Germinal center (tissue), 1 donor: Measurements from ENCODE around the gene PTPRD.
A peak's percentile ranks its signal among the peaks of the same experiment; 100 is the strongest.

Source experiments
- DNase-seq: peaks from one replicate; pipeline ENCODE4 v3.0.0; 2012; ENCODE audit warnings: mixed read lengths, low spot score

PTPRD gene

DNA sequence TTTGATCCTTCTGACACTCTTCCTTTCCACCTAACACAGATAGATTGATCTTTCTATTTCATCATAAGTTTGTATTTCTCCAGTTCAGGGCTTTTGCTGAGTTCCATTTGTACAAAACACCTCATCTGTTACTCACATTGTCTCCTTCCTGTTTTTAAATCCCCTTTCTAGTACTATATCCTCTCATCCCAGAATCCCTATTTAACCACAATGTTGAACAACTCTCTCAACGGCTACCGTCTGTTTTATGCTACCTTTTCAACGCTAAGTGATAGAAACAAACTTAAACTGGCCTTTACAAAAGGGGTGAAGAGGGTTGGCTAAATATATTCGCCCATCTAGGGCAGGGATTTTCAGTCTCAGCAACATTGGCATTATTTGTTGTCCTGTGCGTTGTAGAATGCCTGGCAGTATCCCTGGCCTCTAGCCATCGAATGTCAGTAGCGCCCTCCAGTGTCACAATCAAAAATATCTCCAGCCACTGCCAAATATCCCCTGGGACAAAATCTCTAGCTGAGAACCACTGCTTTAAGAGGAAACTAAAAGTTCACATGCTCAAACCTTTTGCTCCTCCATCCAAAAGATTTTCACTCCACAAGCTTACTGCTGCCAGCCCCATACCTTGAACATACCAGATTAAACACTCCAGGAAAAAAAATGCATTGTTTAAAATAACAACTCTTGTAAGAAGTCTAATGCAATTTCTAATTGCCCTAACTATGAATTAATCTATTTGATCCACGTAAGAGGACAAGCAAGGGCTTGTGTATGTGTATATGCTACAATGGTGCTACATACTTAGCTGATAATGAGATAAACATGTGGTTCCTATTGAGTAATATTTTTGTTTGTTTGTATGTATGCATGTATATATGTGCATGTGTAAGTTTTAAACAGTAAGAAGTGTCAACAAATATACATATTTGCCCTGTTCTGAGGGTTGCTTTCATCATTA, 344.0 kb downstream of the PTPRD start:
- peak; percentile 26 for DNase-seq

DNA sequence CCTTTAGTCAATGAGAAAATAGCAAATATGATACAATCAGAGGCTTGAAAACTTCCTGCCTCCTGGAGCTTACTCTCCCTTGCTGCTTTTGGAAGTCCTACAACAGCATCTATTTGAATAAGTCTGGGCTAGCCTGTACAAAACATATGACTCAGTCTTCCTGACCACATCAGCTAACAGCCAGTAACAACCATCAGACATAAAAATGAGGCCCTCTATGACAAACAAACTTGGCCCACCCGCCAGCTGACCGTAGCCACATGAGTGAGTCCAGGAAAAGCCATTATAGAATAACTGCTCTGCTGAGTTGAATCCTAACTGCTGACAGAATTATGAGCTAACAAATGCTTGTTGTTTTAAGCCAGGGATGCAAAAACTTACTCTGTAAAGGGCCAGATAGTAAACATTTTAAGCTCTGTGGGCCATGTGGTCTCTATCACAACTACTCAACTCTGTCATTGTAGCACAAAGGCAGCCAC, 347.6 kb downstream of the PTPRD start:
- DNase-seq = no peak

DNA sequence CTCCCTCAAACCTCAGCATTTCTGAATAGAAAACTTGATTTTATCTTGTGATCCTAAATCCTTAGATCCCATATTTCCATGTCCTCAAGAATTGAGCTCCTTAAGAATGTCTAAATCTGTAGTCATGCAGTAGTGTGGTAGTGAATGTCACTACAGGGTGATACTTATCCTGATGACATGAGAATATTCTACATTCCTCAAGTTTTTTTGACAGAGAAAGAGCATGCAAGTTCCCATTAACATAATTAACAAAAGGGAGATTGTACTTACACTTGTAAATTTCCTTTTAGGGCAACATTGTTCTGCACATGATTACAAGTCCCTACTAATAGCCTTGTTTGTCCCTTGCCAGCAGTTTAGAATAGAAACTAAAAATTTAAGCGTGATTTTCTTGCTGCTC, 352.3 kb downstream of the PTPRD start:
- no peak for DNase-seq

- DNase-seq = no peak
Measured at GRCh38 chr9:10259668-10260067, 353.1 kb downstream of the PTPRD start.

GRCh38 chr9:10255758-10256157, 357.0 kb downstream of the PTPRD start:
- no peak for DNase-seq

GRCh38 chr9:10254338-10254737, 358.5 kb downstream of the PTPRD start:
- no peak for DNase-seq

DNA sequence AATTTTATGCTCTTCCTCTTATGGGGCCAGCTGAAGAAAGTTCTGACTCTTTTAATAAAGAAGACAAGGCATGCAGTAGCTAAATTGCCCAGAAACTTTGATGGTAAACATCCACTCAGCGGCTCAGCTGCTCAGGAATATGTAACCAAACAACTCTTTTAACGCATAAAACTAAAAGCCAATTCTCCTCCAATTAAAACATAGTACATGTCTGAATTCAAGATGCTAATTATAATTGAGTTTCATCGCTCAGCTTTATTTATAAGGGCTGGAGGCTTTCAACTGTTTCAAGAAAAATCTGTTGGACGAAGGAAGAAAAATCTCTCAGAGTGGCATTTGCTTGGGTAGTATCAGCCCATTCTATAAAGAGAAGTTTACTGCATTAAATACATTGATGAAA, 359.5 kb downstream of the PTPRD start:
- DNase-seq = no peak

DNA sequence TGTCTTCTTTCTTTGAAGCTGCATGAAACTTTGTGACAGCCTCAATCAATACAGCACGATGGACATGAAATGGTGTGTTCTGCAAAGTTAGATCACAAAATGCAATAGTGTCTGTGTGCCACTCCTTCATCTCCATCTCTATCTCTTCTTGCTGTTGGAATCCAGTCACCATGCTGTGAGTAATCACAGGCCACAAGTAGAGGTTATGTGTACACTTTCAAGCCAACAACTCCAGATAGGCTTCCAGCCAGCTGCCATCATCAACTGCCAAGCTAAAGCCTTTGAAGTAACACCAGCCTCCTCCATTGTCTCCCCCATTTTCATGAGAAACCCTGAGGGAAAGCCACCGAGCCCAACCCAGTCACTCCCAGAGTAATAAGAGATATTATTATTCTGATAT, 360.6 kb downstream of the PTPRD start:
- DNase-seq = no peak

DNA sequence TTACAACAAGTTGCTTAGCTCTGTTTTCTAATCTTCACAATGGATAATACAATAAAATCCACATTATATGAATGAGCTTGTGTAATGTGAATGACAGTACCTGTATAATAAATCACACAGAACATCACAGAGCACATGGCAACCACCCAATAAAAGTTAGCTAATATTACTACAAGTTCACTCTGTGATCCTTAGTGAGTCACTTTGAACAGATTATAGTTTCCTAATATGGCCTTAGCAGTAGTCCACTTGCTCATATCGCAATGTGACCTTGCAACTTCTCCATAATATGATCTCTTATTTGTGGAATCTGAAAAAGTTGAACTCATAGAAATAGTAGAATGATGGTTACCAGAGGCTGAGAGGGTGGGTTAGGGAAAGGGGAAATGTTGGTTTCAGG, 361.3 kb downstream of the PTPRD start:
- DNase-seq = no peak

DNA sequence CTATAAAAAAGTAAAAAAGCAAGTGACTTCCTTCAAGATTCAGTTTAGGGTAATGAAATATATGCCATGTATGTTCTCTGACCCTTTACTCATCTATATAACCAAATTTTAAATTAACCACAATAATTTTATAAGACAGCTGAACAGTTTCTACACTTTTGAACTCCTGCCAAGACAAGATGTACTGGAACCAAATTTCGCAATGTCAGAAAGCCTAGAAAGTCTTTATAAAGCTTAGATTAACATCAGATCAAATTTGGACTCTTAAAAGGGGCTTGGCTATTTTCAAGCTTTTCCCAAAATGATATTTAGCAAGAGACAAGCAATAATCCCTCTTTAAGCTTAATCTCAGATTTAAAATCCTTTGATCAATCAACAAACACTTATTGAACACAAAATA, 362.6 kb downstream of the PTPRD start:
- DNase-seq = no peak

- DNase-seq = no peak
Measured at GRCh38 chr9:10248890-10249289, 363.9 kb downstream of the PTPRD start.

- DNase-seq = no peak
Measured at GRCh38 chr9:10242255-10242654, 370.5 kb downstream of the PTPRD start.

- no peak for DNase-seq
Measured at GRCh38 chr9:10238087-10238486, 374.7 kb downstream of the PTPRD start.

DNA sequence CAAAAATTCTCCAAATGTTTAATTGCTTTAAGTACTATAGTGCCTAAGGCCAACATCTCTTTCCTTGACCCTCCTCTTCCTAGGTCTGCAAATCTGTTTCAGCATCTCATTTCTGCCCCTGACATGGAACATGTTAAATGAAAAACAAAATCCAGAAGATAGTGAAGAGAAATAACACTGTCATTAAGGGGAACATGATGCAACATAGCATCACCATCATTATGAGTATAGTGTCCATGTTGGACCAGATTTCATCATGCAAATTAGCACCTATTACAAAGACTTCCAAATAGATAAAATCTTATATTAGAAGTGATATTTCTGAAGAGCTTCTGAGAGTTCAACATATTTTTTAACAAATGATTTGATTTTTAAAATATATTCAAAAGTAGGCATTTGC, 375.2 kb downstream of the PTPRD start:
- no peak for DNase-seq

DNA sequence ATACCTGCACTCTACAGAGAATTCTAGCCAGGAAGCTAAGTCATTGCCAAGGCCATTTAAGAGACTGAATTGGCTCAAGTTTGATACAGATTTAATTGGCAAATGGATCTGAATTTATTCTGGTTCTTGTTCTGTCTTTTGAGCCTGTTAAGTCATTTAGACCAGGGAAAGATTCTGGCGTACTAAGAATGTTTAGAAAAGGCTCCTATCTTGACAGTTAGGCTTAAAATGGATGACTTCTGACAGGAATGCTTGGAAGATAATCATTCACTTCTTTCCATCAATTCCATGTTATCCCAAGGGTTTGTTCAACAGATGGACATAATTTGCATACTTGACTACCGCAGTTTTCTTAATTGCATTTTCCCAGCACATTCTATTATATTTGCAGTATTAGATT, 376.6 kb downstream of the PTPRD start:
- DNase-seq = no peak

GRCh38 chr9:10235376-10235775, 377.4 kb downstream of the PTPRD start:
- no peak for DNase-seq

- no peak for DNase-seq
Measured at GRCh38 chr9:10232352-10232930, 380.4 kb downstream of the PTPRD start.

DNA sequence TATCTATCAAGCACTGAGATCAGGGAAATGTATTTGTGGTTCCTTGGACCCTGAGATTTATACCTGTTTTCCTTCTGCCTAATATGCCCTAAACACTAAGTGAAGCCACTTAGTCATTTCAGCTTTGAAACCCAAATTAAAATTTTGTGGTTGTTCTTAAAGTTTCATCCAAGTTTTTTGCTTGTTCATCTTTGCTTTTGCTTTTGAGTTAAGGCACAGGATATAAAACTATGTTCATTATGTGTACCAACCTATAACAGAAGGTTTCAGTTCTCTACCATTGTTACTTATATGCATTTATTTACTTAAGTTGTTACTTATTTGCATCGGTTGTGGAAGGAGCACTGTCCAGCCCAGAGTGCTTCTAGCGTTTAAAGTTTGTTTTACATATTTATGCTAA, 382.3 kb downstream of the PTPRD start:
- DNase-seq = no peak

DNA sequence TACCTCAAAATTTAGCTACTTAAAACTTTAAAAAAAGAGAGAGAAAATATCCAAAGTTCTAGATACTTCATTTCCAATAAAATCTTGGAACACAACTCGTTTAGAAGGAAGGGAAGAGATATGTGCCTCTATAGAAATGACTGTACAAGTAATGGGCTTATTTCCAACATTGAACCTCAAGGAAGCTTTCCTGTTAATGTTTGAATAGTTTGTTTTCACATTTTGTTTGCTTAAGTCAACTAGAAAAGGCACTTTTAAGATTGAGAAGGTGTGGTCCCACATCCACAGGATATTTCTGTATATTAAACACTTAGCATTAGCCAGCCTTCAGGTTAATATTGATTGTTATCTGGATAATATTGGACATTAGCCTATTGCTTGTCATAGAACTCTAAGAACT, 384.7 kb downstream of the PTPRD start:
- no peak for DNase-seq

- no peak for DNase-seq
Measured at GRCh38 chr9:10226996-10227395, 385.8 kb downstream of the PTPRD start.

- DNase-seq = no peak
Measured at GRCh38 chr9:10212702-10213101, 400.1 kb downstream of the PTPRD start.

DNA sequence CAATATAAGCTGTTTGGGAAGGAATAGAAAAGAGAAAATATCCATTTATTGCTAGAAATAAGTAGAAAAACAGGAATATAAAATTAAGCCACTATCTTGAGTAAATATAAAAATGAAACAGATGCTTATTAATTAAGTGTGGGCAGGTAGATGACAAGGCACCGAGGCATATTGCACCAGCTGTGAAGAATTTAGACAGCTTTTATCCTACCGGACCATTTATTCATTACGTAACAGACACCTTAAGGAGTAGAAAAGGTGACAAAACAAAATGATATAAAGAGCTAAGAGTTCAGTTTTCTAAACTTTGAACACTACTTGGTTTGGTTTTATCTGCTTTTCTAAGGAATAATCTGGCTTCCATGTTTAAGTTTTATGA, 404.1 kb downstream of the PTPRD start:
- DNase-seq = no peak

- no peak for DNase-seq
Measured at GRCh38 chr9:10204276-10204675, 408.5 kb downstream of the PTPRD start.

DNA sequence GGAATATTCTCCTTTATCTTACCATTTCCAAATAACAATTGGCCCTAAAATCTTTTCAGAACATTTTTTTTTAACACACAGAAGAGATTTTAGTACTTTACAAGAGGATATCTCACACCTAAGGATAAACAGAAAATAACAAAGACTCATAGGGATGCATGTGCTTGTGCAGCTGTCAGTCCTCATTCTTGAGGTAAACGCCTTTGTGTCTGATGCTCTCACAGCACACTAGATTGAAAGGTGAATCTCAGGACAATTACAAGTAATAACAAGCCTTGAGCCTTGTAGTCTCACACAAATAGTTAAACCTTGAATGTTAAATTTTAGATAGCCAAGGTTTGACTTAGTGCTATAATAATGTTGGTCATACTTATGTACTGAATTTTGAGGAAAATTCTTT, 439.2 kb downstream of the PTPRD start:
- no peak for DNase-seq
